Measurements from ENCODE around the gene APBA2.
"Not testable (repeated sequence)": the region's sequence is repeated elsewhere in the genome, so short reads cannot be mapped to it uniquely, and the experiment has no call there.

APBA2 gene

DNA sequence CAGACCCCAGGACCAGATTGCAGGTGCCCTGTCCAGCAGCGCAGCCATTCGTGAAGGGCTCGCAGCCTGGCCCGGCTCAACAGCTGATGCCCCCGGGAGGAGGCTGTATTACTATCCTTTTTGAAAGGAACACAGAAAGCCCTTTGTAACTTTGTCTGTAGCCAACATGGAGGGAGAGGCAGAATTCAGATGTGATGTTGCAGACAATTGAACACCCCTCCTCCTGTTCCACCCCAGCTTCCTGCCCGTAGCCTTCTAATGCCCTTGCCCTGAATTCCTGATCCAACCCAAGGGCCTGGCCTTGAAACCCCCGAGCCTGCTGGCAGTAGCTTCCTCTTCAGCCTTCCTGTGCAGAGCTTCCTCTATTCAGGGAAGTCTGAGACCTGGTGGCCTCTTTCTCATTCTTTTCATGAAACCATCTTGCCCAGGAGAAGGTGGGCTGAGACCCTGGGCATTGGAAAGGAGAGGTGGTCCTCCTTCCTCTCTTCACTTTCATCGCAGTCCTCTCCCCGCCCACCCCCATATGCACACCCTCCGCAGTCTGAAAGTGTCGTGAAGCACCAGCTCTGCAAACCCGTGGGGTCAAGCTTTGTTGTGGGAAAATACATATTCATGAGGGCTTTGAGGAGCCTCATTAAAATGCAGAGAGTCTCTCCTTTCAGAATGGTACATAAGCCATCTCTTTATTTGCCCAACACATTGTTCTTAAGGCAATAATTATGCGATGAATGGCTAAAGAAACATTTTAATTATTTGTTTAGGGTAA is 109.2 kb downstream of the APBA2 start:
- in situ Hi-C loops (cut with MboI; ENCODE audit: low sequenced_read_pairs), result no loop called here

DNA sequence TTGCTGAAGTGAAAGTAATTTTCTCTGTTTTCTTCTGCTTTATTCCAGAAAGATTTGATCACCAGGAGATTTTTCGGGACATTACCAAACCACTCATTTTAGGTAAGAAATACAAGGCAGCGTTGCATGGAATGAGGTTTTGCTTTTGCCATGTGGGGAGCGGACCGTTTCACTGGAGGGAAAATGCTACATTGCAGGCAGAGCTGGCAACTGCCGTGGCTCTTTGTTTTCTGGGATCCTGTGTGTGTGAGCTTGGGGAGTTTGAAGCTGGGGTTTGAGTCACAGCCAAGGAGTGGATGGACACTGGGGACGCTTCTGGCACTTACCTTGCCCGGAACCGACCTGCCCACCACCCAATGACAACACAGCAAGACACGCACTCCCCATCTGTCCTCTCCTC is 109.9 kb downstream of the APBA2 start:
- in situ Hi-C loops (cut with MboI; ENCODE audit: low sequenced_read_pairs), result no loop called here

DNA sequence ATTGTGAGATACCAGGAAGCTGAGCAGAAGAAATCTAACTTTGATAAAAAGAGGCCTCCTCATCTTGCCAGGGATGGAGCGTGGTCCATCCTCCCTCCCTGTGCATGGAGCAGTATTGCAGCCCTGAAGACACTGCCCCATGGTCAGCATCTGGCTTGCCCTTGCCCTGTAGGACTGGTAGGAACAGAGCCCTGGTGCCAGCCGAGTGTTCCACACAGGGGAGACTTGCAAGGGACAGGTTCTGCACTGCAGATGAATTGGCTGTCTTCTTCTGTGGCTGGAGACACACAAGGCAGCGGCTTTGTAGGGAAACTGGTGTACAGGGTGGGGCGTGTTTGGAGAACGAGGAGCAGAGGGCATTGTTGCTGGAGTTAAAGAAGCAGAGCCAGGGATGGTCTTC is 110.5 kb downstream of the APBA2 start:
- in situ Hi-C loops (cut with MboI; ENCODE audit: low sequenced_read_pairs), result no loop called here

DNA sequence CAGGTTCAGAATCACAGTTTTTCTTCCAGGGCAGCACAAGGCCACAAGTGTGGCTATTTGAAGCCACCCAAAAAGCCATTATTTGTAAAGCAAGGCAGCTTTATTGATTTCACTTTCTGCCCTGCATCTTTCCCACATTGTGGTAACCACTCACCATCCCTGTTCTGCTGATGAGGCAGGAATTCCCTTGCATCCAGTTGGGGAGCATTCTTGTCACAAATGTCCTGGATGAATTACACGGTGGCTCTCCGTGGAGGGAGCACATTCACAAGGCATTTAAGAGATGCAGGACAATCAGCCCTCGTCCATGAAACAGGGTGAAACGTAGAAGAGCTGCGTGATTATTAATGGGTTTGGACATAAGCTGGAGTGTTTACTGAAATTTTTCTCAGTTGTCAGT is 111.2 kb downstream of the APBA2 start:
- in situ Hi-C loops (cut with MboI; ENCODE audit: low sequenced_read_pairs), result no loop called here

DNA sequence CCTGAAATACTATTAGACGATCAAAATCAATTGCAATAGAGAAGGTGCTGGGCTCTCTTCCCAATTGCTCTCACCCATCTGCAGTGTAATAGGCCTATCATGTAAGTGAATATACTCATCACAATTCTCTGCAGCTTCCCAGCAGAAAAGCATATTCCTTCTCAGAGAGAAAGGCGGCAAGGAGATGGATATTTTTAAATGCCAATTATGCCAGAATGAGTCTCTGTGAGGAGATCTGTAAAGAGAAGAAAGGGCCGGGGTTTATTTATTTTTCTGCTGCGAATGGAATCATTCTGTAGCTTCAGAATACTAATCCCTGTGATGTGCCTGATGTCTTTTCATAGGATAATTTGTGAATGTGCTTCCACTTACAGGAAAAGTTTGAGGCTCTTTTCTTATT is 112.0 kb downstream of the APBA2 start:
- in situ Hi-C loops (cut with MboI; ENCODE audit: low sequenced_read_pairs), result no loop called here

DNA sequence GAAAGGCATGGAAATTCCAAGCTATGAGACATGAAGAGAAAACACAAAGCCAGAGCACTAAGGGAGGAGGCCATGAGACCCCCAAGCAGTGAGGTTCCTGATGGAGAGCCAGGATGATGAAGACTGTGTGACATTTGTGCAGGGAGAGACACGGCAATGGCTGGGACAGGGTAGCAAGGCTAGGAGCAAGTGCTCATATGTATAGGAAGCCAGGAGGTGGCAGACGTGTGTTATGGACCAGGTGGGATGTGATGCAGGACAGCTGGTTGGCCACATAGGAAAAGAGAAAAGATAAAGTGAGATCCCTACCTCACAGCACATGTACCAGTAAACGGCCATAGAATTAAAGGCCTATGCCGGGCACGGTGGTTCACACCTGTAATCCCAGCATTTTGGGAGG is 112.7 kb downstream of the APBA2 start:
- in situ Hi-C loops (cut with MboI; ENCODE audit: low sequenced_read_pairs), result no loop called here

DNA sequence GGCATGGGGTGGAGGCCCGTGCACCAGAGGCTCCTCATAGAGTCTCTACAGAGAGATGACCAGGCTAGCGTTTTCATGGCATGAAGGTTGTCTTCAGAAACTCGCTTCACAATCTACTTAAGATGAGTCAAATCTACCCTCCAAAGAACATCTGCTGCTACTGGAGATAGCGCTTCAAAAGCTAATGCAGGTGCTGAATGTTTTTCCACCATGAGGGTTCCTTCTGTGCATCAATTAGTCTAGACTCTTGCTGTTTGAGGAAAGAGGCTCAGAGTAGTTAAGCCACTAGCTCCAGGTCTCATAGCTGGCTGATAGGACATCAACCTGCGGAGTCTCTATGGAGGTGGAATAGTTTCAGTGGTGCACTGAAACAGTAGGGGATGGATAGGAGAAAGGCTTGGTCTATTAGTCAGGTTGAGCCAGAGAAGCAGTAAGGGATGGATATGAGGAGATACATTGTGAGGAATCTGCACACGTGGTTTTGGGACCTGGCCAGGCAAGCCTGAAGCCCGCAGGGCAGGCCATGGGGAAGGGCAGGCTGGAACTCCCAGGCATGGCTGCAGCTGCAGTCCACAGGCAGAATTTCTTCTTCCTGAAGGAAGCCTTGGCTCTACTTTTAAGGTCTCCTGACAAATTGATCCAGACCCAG is 117.5 kb downstream of the APBA2 start:
- in situ Hi-C loops (cut with MboI; ENCODE audit: low sequenced_read_pairs), result no loop called here

DNA sequence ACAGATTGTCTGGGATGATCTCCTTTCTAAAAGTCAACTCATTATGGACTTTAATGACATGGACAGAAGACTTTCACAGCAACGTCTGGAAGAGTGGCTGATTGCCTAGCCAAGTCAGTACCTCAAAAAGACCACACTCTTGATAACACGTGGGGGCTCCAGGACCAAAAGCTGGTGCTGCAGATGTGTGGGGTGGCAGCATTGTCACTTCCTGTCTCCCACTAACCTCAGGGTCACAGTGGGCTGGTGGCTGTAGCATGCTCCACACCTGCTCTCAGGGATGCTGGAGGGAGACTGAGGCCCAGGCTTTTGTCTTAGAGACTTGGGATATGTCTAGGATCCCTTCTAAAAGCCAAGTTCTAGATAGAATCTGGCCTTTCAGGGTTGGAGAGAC is 118.1 kb downstream of the APBA2 start:
- in situ Hi-C loops (cut with MboI; ENCODE audit: low sequenced_read_pairs), result no loop called here

DNA sequence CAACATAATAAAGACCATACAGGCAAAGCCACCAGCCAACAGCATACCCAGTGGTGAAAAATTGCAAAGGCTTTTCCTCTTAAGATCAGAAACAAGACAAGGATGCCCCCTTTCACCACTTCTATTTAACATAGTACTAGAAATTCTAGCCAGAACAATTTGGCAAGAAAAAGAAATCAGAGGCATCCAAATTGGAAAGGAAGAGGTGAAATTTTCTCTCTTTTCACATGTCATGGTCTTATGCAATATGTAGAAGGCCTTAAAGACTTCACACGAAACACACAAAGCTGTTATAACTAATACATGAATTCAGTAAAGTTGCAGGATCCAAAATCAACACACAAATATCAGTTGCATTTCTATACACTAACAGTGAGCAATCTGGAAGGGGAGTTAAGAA is 120.2 kb downstream of the APBA2 start:
- in situ Hi-C loops (cut with MboI; ENCODE audit: low sequenced_read_pairs), result no loop called here

DNA sequence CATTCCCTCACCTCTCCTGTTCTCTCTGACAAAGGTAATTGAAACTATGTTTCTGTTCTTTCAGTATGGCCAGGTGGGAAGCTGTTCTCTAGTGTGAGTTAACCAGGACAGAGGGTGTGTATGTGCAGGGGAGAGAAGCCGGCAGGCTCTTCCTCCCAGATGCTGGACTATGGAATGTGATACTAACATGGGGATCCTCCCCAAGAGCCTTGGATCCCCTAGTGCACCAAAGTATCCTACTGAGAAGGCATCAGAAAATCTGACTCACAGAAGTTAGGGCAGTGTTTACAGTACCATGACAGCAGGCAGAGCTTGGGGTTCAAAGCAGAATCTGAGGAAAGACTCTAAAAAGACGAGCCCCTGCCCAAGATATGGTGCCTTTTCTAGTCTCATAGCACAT is 123.1 kb downstream of the APBA2 start:
- in situ Hi-C loops (cut with MboI; ENCODE audit: low sequenced_read_pairs), result no loop called here

DNA sequence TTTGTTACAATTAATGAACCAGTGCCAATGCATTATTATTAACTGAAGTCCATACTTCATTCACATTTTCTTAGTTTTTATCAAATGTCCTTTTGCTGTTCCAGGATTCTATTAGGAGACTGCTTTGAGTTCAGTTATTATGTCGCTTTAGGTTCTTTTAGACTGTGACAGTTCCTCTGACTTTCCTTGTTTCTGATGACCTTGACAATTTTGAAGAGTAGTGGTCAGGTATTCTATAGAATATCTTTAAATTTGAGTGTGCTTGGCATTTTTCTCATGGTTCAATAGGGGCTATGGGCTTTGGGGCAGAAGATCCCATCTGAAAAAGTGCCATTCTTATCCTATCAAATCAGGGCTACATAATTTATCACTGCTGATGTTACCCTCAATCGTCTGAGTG is 126.3 kb downstream of the APBA2 start:
- in situ Hi-C loops (cut with MboI; ENCODE audit: low sequenced_read_pairs), result no loop called here

DNA sequence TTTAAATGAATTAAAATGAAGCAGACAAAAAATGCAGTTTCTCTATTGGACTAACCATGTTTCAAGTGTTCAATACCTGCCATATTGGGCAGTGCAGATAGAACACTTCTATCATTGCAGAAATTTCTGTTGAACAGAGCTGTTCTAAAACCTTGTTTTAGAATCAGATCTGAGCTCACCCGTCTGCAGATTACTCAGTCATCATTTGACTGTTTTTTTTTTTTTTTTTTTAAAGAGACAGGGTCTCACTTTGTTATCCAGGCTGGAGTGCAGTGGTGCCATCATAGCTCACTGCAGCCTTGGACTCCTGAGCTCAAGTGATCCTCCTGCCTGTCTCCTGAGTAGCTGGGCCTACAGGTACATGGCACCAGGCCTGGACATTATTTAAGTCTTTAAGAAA is 128.7 kb downstream of the APBA2 start:
- in situ Hi-C loops (cut with MboI; ENCODE audit: low sequenced_read_pairs), result no loop called here

DNA sequence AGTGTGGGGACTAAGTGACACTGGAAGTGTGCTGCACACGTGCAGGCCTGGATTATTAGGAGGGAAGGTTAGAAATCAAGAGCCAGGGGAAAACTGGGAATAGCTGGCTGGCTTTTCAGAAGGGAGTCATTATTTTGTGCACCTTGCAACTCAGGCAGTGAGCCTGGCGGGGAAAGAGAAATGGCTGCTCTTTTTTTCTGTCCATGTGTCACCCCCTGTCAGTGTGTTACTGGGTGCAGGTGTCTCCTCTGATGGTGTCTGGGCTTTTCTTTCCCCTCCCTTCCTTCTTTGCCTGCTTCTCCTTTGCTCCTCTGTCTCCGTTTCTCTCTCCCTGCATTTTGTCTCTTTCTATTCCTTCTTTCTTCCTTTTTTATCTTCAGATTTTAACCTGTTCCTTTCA is 130.7 kb downstream of the APBA2 start:
- in situ Hi-C loops (cut with MboI; ENCODE audit: low sequenced_read_pairs), result no loop called here

DNA sequence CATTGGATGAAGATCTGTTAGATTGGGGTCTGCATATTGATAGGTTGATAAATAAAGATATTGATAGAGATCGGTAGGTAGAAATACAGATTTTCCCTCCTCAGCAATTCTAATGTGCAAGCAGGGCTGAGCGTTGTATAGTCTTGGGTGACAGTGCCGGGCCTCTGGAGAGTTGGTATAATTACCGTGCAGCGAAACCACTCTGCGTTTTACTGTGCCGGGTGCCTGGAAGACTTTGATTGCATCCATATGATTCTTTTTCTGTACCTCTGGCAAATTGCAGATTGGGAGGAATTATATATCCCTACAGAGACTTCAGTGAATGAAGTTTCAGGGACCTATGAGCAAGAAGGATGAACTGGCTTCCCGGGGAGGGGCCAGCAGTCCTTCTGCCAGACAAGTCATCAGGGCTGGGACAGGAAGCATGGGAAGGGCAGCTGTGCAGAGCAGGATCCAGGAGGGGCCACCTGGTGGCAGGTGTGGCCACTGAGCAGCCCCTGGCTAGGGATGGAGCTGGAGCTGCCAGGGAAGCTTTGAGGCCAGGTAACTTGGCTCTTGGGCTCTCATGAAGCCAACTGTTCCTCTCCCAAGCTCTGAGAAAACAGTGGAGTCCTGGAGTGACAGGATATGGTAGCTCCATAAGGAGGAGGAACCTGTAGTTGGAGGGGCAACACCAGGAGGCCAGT is 132.5 kb downstream of the APBA2 start:
- in situ Hi-C loops (cut with MboI; ENCODE audit: low sequenced_read_pairs), result no loop called here

DNA sequence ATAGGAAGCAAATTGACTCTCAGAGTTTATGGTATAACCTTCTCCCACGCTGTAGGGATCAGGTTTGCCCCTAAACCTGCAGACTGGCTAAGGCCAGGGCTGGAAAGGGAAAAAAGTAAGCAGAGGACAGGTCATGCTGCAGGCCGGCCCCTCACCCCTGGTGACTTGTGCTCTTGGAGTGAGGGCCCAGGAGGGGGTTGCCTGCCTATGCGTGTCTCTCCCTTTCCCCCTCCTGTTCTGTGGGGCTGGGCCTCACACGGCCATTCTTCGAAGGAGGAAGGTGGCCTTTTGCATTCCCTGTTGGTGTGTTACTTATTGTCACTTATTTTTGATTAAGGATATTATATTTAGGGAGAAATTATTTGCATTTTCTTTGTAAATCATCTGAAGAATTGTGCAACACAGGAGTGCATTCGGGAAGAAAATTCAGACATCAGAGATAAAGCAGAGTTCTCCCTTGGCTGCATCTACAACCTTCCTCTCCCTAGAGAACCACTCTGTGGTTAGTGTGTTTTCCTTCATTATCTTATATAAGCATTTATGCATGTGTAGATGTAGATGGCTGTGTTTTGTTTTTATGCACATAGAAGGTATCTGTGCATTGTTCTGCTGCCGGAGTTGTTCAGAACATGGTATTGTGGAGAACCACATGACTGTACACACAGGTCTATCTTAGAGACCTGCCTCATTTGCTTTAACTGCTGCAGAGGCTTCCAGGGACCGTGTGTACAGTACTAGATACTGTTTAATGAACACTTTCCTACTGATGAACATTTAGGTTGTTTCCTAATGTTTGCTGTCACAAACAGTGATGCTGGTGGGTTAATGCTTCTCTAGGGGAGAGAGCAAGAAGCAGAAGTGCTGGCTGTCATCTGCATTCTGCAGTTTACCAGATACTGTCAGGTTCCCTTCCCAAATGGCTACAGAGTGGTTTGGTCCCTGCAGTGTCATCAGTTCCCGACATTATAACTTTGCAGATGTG is 133.5 kb downstream of the APBA2 start:
- in situ Hi-C loops (cut with MboI; ENCODE audit: low sequenced_read_pairs), result no loop called here

DNA sequence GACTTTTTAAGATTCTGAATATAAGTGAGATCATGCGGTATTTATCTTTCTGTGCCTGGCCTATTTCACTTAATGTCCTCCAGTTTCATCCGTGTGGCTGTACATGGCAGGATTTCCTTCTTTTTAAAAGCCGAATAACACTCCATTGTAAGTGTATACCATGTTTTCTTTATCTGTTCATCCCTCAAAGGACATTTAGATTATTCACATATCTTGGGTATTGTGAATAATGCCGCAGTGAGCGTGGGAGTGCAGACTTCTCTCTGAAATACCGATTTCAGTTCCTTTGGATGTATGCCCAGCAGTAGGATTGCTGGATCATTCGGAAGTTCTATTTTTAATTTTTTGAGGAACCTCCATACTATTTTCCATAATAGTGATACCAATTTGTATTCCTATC is 136.1 kb downstream of the APBA2 start:
- in situ Hi-C loops (cut with MboI; ENCODE audit: low sequenced_read_pairs), result no loop called here

DNA sequence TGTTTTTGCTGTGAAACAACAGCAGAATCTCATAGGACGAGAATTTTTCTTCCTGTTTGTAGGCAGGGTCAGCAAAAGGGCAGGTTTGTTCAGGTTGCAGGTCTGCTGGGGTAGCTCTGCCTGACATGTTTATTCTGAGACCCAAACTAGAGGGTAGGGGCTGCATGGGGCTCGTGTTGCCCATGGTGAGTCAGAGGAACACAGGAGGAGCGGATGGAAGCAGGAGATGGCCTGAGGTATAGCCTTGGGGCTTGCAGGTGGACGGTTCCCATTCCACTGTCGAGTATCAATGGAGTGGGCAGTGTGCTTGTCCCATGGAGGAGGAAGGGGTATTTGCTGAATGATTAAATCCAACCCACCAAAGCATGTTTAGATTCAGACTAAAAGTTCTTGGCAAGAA is 138.9 kb downstream of the APBA2 start:
- in situ Hi-C loops (cut with MboI; ENCODE audit: low sequenced_read_pairs), result no loop called here

DNA sequence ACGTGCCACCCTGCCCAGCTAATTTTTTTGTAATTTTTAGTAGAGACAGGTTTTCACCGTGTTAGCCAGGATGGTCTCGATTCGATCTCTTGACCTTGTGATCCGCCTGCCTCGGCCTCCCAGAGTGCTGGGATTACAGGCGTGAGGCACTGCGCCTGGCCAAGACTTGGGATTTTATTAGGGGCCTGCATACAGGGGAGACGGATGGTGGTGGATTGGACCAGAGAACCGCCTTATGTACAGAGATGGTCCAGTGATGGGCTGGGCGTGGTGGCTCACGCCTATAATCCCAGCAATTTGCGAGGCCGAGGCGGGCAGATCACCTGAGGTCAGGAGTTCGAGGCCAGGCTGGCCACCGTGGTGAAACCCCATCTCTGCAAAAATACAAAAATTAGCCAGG is 139.6 kb downstream of the APBA2 start:
- in situ Hi-C loops (cut with MboI; ENCODE audit: low sequenced_read_pairs), result not testable (repeated sequence)

DNA sequence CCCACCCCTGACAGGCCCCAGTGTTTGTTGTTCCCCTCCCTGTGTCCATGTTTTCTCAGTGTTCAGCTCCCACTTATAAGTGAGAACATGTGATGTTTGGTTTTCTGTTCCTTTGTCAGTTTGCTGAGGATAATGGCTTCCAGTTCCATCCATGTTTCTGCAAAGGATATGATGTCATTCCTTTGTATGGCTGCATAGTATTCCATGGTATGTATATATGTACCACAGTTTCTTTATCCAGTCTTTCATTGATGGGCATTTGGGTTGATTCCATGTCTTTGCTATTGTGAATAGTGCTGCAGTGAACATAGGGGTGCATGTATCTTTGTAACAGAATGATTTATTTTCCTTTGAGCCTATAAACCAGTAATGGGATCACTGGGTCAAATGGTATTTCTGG is 142.4 kb downstream of the APBA2 start:
- in situ Hi-C loops (cut with MboI; ENCODE audit: low sequenced_read_pairs), result not testable (repeated sequence)

DNA sequence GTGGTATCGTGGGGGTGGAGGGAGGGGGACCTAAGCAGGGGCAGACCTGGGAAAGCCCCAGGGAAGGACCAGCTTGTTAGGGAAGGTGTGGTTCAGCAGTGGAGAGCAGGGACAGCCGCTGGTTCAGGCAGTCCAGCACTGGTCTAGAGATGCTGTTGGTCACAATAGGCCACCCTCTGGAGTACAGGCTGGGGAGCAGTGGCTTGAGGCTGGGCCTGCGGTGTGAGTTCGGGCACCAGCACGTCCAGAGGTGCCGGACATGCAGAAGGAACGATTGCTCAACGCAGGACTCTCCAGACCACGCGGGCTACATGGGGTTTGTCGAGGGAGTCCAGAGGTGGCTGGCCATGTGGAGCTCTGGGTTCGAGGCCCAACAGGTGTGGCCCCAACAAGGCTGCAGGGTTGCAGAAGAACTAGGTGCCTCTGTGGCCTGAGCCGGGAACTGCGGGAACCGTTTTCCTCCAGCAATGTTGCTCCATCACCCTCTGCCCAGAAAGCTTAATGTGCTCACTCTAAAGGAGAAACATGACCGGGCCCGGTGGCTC is 143.9 kb downstream of the APBA2 start:
- in situ Hi-C loops (cut with MboI; ENCODE audit: low sequenced_read_pairs), result no loop called here

All from hTERT RPE-1 (cell line).